RWPE1 (cell line): ENCODE data around the gene COL4A4.

Experiments
- CTCF ChIA-PET: fragments of 350-600 bp; sonication (Branson Sonifier 250); formaldehyde crosslinking; extraction: SDS; loops from one replicate; lab custom pipeline; 2021; lab: Yijun Ruan, JAX
- POLR2A ChIA-PET: fragments of 400-600 bp; formaldehyde crosslinking; extraction: SDS; loops from one replicate; lab custom pipeline; 2020; ENCODE audit warnings: antibody characterized with exemption; ENCODE audit not compliant: low non-redundant PET; lab: Yijun Ruan, JAX
- DNase-seq: peaks from one replicate; pipeline ENCODE4 v3.0.0; 2012; ENCODE audit warnings: low spot score
- H3K27ac ChIP-seq: fragments of 450-650 bp; 2 replicates; pipeline ENCODE4 v1.5.1; 2017
- TF ChIP-seq, protein P1 (sequence below): fragments of 450-650 bp; conservative IDR thresholded peaks from 2 replicates; pipeline ENCODE4 v1.5.1; 2017; ENCODE audit warnings: low read depth, mild to moderate bottlenecking

The COL4A4 gene

DNA sequence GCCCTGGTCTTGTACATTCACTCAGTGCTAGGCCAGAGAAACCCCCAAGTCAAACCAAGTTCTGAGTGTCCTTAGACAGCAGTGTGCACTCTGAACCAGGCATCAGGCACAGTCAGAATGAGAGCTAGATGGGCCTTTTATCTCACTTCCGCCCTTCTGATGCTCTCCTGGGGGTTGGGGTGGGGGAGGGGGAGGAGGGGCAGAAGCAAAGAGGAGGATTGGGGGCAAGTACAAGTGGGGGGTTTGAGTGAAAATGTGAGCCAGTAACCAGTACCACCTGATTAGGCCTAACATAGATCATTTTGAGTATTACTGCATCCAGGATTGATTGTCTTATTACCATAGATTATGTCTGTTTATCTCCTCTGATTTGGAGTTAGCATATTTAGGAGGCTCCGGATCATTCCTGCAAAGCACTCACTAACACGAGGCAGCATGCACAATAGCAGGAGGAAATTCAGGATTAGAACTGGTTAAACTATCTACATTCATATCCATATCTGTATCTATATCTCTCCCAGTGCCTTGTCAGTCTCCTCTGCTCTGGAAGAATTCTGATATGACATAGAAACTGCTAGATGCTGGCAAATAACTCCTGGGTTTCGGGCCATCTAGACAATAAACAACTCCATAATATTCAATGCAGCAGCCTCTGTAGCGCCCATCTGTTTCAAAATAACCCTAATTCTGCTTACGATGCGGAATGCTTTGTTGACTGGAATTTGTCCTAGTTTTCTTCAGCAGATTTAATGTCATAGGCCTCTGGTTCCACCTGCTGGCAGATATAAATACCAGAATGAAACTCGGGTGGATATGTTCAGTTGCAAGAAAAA, 179.0 kb downstream of the COL4A4 start:
- DNase-seq: peak; percentile 39
- ChIA-PET CTCF (interaction anchor here (0.5 to 1.3 kb wide), 10 partner anchors 9 to 1320 kb away, joined by 3 to 6 read pairs (median 3); partner anchors contain the start of gene IRS1), POLR2A (no interaction called here)
- TF ChIP-seq, protein P1, sequence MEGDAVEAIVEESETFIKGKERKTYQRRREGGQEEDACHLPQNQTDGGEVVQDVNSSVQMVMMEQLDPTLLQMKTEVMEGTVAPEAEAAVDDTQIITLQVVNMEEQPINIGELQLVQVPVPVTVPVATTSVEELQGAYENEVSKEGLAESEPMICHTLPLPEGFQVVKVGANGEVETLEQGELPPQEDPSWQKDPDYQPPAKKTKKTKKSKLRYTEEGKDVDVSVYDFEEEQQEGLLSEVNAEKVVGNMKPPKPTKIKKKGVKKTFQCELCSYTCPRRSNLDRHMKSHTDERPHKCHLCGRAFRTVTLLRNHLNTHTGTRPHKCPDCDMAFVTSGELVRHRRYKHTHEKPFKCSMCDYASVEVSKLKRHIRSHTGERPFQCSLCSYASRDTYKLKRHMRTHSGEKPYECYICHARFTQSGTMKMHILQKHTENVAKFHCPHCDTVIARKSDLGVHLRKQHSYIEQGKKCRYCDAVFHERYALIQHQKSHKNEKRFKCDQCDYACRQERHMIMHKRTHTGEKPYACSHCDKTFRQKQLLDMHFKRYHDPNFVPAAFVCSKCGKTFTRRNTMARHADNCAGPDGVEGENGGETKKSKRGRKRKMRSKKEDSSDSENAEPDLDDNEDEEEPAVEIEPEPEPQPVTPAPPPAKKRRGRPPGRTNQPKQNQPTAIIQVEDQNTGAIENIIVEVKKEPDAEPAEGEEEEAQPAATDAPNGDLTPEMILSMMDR: peak; percentile 75
- H3K27ac ChIP-seq: no peak overlapping the region

DNA sequence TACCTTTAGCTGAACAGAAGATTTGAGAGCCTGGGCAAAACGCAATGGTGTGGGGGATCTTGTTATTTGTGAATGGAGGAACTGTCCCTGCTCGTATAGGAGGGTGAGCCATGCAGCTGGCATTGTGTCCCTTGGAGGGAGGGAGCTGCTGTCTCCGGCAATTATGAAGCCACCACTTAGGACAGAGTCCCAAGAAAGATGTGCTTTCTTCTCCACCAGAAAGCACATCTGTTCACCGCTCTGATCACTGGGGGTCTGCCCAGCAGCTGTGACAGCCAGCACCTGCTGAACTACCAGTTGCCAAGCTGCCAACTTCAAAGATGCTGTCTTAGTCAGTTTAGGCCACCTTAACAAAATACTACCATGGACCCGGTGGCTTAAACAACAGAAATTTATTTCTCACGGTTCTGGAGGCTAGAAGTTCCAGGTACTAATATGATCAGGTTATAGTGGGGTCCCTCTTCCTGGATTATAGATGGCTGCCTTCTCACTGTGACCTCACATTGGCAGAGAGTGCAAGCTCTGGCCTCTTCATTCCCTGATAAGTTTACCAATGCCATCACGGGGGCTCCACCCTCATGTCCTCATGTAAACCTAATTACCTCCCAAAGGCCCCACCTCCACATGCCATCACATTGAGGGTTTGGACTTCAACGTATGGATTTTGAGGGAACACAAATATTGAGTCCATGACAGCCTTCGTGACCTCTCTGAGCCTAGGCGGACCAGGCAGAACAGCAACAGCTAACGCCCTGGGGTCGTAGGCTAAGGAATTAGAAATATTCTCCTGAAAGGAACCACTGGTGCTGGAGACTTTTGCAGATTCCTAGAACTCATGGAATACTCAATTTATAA, 179.9 kb downstream of the COL4A4 start:
- H3K27ac ChIP-seq: no peak overlapping the region
- POLR2A ChIA-PET: no interaction called here
- TF ChIP-seq, protein P1: no peak
- CTCF ChIA-PET: interaction anchor here (0.5 to 0.8 kb wide), 5 partner anchors 12 to 1315 kb away, joined by 3 to 5 read pairs (median 3); no protein-coding TSS in a partner anchor
- no peak for DNase-seq

DNA sequence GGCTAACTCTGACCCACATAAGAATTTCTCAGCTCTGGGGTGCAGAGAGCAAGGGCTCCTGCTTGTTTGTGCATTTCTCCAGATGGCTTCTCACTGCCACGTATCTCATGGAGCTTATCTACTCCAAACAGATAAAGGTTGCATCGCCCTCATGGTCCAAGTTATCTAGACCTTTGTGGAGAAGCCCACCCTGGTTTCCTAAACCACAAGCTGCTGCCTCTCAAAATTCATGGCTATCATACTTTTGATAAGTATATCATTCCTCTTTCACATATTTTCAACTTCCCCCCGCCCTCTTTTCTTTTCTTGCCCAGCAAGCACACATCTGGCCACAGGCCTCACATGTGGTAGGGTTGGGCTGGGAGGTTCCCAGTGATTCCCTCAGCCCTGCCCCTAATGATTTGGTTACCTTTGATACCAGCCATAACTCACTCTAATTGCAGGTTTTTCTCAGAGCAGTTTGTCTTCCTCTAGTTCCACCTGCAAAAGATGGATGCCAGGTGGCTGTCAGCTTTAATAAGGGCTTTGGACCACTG, 182.1 kb downstream of the COL4A4 start:
- ChIA-PET CTCF (no interaction called here), POLR2A (no interaction called here)
- TF ChIP-seq, protein P1: no peak
- DNase-seq: peak; percentile 20
- no peak overlapping the region for H3K27ac ChIP-seq

DNA sequence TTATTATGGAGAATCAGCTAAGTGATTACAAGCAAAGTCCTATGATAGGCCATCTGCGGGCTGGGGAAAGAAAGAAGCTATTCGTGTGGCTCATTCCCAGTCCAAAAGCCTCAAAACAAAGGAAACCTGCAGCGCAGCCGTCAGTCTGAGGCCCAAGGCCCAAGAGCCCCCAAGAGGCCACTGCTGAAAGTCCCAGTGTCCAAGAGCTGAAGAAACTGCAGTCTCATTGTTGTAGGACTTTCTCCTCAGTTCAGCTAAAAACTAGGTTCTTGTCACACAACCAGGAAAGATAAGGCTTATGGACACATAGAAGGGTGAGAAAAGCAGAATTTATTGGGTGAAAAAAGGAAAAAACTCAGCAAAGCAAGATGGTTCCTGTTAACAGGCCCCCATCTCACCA, 185.0 kb downstream of the COL4A4 start:
- H3K27ac ChIP-seq: no peak overlapping the region
- no peak for DNase-seq
- TF ChIP-seq, protein P1: no peak
- ChIA-PET CTCF (interaction anchor here (0.5 to 0.7 kb wide), 2 partner anchors 112 to 1165 kb away, joined by 3 to 5 read pairs; no protein-coding TSS in a partner anchor), POLR2A (no interaction called here)

DNA sequence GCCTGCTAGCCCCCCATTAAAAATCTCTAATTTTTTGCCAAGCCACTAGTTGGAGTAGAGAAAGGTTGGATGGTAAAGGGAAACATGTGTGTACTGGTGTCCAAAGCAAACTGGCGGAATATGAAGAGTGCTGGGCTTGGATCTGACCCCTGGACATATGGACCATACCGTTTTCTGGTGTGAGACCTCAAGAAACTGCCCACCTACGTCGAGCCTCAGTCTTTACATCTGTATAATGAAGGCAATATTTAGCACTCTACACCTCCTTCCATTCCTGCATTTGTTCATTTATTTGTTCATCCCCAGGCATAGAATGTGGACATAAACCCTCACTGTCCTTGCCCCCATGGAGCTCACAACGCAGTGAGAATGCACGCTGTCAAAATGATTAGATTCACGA, 185.7 kb downstream of the COL4A4 start:
- TF ChIP-seq, protein P1: no peak
- CTCF ChIA-PET: interaction anchor here (0.5 to 1.2 kb wide), 4 partner anchors 22 to 1164 kb away, joined by 3 to 5 read pairs (median 4); no protein-coding TSS in a partner anchor
- POLR2A ChIA-PET: no interaction called here
- DNase-seq: no peak
- no peak overlapping the region for H3K27ac ChIP-seq

DNA sequence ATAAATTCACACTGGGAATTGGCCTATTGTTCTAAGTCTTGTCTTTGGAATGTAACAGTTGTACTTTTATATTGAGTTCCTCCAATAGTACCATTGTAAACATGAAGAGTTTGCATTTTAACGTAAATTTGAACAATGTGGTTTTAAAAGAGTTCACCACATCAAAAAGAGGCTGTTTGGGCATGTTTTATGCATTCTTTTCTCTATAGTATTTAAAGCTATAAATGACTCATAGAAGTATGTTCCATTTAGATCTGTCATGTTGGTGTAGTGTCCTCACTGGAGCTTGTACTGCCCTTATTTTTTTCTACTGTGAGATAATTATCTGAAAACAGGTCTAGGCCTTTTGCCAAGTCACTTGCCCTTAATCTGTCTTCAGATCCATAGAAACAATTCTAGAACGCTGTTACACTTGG, 186.2 kb downstream of the COL4A4 start:
- POLR2A ChIA-PET: no interaction called here
- H3K27ac ChIP-seq: no peak overlapping the region
- CTCF ChIA-PET: interaction anchor here (1.2 kb wide), 1 partner anchor 21 kb away, joined by 4 read pairs; no protein-coding TSS in a partner anchor
- TF ChIP-seq, protein P1: no peak
- peak; percentile 90 for DNase-seq
